Stimulated activated CD8-positive, alpha-beta memory T cell treated with anti-CD3 and anti-CD28 coated beads, Interleukin-2, amount 100 ng/mL, for 48 hours (primary cell): Measurements from ENCODE around the gene ARRDC5.
A peak's percentile ranks its signal among the peaks of the same experiment; 100 is the strongest.
"Not testable (repeated sequence)": the region's sequence is repeated elsewhere in the genome, so short reads cannot be mapped to it uniquely, and the experiment has no call there.

ENCODE experiments used
- DNase-seq, 2 donors: peaks; one replicate each; pipeline ENCODE4 v3.0.0-alpha.2; 2020; ENCODE audit warnings: low read depth in 2 of 2

ARRDC5 gene

GRCh38 chr19:4902796-4903195 lies at the start of gene ARRDC5:
Gene ARRDC5 (minus strand): TSS chr19:4902896. CDS start chr19:4902825, 71 bp downstream.
- DNase-seq = no peak

GRCh38 chr19:4951656-4952055 lies 49.0 kb upstream of the ARRDC5 start:
- no peak for DNase-seq

GRCh38 chr19:4950650-4951049 lies 48.0 kb upstream of the ARRDC5 start:
- DNase-seq = not testable (repeated sequence)

- DNase-seq = not testable (repeated sequence)
Measured at GRCh38 chr19:4941638-4942169, 39.0 kb upstream of the ARRDC5 start.

GRCh38 chr19:4939466-4939865 lies 36.8 kb upstream of the ARRDC5 start:
- no peak for DNase-seq

- not testable (repeated sequence) for DNase-seq
Measured at GRCh38 chr19:4938461-4938860, 35.8 kb upstream of the ARRDC5 start.

- no peak for DNase-seq
Measured at GRCh38 chr19:4937060-4937459, 34.4 kb upstream of the ARRDC5 start.

- DNase-seq = no peak
Measured at GRCh38 chr19:4935444-4935843, 32.7 kb upstream of the ARRDC5 start.

GRCh38 chr19:4933528-4933927 lies 30.8 kb upstream of the ARRDC5 start:
- no peak for DNase-seq

- DNase-seq = no peak
Measured at GRCh38 chr19:4932711-4933110, 30.0 kb upstream of the ARRDC5 start.

GRCh38 chr19:4930664-4931063 lies 28.0 kb upstream of the ARRDC5 start:
- DNase-seq = no peak

GRCh38 chr19:4929186-4929585 lies 26.5 kb upstream of the ARRDC5 start:
- no peak for DNase-seq

GRCh38 chr19:4923276-4923747 lies 20.6 kb upstream of the ARRDC5 start:
- DNase-seq = no peak

GRCh38 chr19:4922530-4923275 lies 20.0 kb upstream of the ARRDC5 start:
- no peak for DNase-seq

GRCh38 chr19:4916292-4917082 lies 13.8 kb upstream of the ARRDC5 start:
- no peak for DNase-seq

- DNase-seq = peak; percentile 54 to 62
Measured at GRCh38 chr19:4914736-4915501, 12.2 kb upstream of the ARRDC5 start.

GRCh38 chr19:4913996-4914735 lies 11.5 kb upstream of the ARRDC5 start:
- DNase-seq = no peak

GRCh38 chr19:4911786-4912672 lies 9.3 kb upstream of the ARRDC5 start:
- DNase-seq = peak in 1 of 2 donors; percentile 65

GRCh38 chr19:4911314-4911713 lies 8.6 kb upstream of the ARRDC5 start:
- DNase-seq = no peak
